GM12878 (cell line): ENCODE data around the gene ZNF581. TPM values are rescaled to one million over a fixed set of nuclear protein-coding genes. Genes with fewer than 3 reads are reported as not detected.

Experiments
- E4F1 ChIP-seq: fragments of 450-650 bp; IDR thresholded peaks from 2 replicates; pipeline ENCODE4 v1.6.1; 2018; ENCODE audit warnings: borderline replicate concordance, mild to moderate bottlenecking; ENCODE audit not compliant: partially characterized antibody
- NR2F1 ChIP-seq: fragments of 450-650 bp; conservative IDR thresholded peaks from 2 replicates; pipeline ENCODE4 v1.6.1; 2017; ENCODE audit warnings: mild to moderate bottlenecking
- PRDM15 ChIP-seq: fragments of 450-650 bp; formaldehyde crosslinking; IDR thresholded peaks from 2 replicates; pipeline ENCODE4 v1.4.0; 2020; ENCODE audit warnings: mild to moderate bottlenecking, moderate library complexity
- polyA plus RNA-seq, 11 experiments: library from polyadenylated mRNA; depleted of rRNA in 4 of 11; unstranded in 6 of 11; stranded (reverse) in 5 of 11; fragments of >200 nt; fragmentation: Nextera tagmentation in 4 of 11; fragmentation: Illumina TruSeq in 1 of 11; extraction: Ambion mirVana in 4 of 11; extraction: Trizol in 1 of 11; gene quantifications; 1 replicate in 1 of 11; 2 replicates in 10 of 11; pipeline versions ENCODE4 v1.2.1 to v1.2.3, GENCODE V29; 2011 to 2016; ENCODE audit warnings: inconsistent platforms in 2 of 11, missing spikeins in 2 of 11, low read depth in 1 of 11
- total RNA-seq, 4 experiments: library from RNA; depleted of rRNA in 3 of 4; stranded (reverse); fragments of >200 nt in 3 of 4; fragmentation: Illumina TruSeq in 1 of 4; extraction: Trizol in 1 of 4; gene quantifications; 2 replicates each; pipeline versions ENCODE4 v1.2.1 to v1.2.3, GENCODE V29; 2013 to 2021
- TF ChIP-seq, protein P1 (sequence below): fragments of 450-650 bp; IDR thresholded peaks from 2 replicates; pipeline ENCODE4 v1.6.1; 2017; ENCODE audit warnings: mild to moderate bottlenecking, moderate library complexity
- TF ChIP-seq, protein P2 (sequence below): fragments of 450-650 bp; formaldehyde crosslinking; IDR thresholded peaks from 2 replicates; pipeline ENCODE4 v1.5.0; 2022; ENCODE audit warnings: mild to moderate bottlenecking, missing genetic modification characterization

Gene ZNF581
- total and polyA plus RNA-seq, 10 of the 15 experiments (the other 5 are each of a cell fraction or from before 2014, with no cell fraction given), result 4.7 to 45.4 (median 22.2) TPM

GRCh38 chr19:55596304-55596703 is 47.1 kb upstream of the ZNF581 start (continued):
- TF ChIP-seq E4F1, result no peak
- TF ChIP-seq, protein P1, sequence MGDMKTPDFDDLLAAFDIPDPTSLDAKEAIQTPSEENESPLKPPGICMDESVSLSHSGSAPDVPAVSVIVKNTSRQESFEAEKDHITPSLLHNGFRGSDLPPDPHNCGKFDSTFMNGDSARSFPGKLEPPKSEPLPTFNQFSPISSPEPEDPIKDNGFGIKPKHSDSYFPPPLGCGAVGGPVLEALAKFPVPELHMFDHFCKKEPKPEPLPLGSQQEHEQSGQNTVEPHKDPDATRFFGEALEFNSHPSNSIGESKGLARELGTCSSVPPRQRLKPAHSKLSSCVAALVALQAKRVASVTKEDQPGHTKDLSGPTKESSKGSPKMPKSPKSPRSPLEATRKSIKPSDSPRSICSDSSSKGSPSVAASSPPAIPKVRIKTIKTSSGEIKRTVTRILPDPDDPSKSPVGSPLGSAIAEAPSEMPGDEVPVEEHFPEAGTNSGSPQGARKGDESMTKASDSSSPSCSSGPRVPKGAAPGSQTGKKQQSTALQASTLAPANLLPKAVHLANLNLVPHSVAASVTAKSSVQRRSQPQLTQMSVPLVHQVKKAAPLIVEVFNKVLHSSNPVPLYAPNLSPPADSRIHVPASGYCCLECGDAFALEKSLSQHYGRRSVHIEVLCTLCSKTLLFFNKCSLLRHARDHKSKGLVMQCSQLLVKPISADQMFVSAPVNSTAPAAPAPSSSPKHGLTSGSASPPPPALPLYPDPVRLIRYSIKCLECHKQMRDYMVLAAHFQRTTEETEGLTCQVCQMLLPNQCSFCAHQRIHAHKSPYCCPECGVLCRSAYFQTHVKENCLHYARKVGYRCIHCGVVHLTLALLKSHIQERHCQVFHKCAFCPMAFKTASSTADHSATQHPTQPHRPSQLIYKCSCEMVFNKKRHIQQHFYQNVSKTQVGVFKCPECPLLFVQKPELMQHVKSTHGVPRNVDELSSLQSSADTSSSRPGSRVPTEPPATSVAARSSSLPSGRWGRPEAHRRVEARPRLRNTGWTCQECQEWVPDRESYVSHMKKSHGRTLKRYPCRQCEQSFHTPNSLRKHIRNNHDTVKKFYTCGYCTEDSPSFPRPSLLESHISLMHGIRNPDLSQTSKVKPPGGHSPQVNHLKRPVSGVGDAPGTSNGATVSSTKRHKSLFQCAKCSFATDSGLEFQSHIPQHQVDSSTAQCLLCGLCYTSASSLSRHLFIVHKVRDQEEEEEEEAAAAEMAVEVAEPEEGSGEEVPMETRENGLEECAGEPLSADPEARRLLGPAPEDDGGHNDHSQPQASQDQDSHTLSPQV, result no peak
- no peak for TF ChIP-seq PRDM15 (CRISPR knock-in tag)
- TF ChIP-seq, protein P2, sequence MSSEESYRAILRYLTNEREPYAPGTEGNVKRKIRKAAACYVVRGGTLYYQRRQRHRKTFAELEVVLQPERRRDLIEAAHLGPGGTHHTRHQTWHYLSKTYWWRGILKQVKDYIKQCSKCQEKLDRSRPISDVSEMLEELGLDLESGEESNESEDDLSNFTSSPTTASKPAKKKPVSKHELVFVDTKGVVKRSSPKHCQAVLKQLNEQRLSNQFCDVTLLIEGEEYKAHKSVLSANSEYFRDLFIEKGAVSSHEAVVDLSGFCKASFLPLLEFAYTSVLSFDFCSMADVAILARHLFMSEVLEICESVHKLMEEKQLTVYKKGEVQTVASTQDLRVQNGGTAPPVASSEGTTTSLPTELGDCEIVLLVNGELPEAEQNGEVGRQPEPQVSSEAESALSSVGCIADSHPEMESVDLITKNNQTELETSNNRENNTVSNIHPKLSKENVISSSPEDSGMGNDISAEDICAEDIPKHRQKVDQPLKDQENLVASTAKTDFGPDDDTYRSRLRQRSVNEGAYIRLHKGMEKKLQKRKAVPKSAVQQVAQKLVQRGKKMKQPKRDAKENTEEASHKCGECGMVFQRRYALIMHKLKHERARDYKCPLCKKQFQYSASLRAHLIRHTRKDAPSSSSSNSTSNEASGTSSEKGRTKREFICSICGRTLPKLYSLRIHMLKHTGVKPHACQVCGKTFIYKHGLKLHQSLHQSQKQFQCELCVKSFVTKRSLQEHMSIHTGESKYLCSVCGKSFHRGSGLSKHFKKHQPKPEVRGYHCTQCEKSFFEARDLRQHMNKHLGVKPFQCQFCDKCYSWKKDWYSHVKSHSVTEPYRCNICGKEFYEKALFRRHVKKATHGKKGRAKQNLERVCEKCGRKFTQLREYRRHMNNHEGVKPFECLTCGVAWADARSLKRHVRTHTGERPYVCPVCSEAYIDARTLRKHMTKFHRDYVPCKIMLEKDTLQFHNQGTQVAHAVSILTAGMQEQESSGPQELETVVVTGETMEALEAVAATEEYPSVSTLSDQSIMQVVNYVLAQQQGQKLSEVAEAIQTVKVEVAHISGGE, result no peak
- TF ChIP-seq NR2F1, result no peak
